DMS 273 (cell line): ENCODE results near the gene ZGPAT.
"Not testable (repeated sequence)": the region's sequence is repeated elsewhere in the genome, so short reads cannot be mapped to it uniquely, and the experiment has no call there.

Source experiments
- DNase-seq: peaks from one replicate; lab custom pipeline; 2025; ENCODE audit not compliant: unreplicated experiment; lab: John Stamatoyannopoulos, UW

The ZGPAT gene, protein sequence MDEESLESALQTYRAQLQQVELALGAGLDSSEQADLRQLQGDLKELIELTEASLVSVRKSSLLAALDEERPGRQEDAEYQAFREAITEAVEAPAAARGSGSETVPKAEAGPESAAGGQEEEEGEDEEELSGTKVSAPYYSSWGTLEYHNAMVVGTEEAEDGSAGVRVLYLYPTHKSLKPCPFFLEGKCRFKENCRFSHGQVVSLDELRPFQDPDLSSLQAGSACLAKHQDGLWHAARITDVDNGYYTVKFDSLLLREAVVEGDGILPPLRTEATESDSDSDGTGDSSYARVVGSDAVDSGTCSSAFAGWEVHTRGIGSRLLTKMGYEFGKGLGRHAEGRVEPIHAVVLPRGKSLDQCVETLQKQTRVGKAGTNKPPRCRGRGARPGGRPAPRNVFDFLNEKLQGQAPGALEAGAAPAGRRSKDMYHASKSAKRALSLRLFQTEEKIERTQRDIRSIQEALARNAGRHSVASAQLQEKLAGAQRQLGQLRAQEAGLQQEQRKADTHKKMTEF

DNA sequence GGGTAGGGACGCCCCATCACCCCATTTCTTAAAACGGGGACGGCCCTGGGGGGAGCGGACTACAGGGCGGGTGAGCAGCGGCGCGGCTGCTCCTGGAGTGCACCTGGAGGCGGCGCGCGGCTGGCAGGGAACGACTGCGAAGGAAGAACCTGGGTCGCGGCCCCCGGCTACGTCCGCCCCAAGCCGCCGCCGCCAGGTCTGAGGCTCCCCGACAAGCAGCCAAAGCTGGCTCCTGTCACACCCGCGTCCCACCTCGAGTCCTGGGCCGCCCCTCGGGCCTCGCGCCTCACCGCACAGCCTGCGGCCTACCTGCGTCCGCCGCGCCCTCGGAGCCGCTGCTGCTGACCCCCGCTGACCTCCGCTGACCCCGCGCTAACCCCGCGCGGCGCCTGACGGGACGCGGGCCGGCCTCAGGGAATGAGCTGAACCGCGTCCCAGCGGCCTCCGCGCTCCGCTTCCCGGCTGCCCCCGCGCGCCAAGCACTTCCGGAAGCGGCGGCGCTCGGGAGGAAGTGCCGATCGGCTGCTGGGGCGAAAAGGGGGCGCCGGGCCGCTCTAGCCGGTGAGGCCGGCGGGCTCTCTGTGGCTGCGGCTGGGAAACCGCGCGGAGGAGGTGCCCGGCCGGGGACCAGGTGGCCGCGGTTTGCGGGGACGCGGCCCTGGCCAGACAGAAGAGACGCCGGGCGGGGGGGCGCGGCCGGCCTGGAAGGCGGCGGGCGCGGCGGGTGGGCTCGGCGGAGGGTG, at the start of gene ZGPAT, which contains the start of gene ARFRP1:
Gene ZGPAT, plus strand, starts transcription at position 482 of the 743 bp plus-strand sequence. CDS start 542 bp downstream, outside the sequence.
Gene ARFRP1, minus strand, starts transcription at position 419 of the 743 bp plus-strand sequence. CDS start 885 bp downstream, outside the sequence.
- DNase-seq, result peak; percentile 92

DNA sequence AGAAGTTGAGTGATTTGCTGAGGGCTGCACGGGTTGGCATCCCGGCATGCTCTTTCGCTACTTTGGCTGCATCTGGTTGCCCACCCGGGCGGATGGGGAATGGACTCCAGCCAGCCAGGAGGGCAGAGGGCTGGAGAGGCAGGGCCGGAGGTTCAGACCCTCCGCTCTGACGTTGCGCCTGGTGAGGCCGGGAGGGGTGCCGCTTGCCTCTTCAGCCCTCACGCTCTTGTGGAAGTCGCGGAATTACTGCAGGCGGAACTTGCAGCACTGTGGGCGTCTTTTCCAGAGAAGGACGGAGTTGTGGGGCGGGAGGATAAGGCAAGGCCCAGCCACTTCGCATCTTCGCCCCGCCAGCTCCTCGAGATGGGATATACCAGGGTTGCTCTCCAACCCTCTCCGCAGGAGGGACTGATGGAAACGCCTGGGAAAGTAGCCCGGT, 49.1 kb upstream of the ZGPAT start:
- no peak for DNase-seq

DNA sequence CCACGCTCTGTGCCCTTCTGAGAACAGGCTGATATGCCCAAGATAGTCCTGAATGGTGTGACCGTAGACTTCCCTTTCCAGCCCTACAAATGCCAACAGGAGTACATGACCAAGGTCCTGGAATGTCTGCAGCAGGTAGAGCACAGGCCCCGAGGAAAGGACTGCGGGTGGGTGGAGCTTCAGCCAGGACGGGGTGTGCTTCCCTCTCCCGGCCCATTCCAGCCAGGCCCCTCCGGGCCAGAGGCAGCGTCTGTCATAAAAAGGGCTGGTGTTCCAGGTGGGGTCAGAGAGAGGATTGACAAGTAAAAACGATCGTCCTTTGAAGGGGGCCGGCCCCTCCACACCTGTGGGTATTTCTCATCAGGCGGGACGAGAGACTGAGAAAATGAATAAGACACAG, 48.5 kb upstream of the ZGPAT start:
- DNase-seq, result no peak

DNA sequence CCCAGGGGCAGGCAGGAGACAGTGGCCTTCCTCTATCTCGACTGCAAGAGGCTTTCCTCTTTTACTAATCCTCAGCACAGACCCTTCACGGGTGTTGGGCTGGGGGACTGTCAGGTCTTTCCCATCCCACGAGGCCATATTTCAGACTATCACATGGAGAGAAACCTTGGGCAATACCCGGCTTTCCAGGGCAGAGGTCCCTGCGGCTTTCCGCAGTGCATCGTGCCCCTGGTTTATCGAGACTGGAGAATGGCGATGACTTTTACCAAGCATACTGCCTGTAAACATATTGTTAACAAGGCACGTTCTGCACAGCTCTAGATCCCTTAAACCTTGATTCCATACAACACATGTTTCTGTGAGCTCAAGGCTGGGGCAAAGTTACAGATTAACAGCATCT, 47.7 kb upstream of the ZGPAT start:
- DNase-seq, result not testable (repeated sequence)

DNA sequence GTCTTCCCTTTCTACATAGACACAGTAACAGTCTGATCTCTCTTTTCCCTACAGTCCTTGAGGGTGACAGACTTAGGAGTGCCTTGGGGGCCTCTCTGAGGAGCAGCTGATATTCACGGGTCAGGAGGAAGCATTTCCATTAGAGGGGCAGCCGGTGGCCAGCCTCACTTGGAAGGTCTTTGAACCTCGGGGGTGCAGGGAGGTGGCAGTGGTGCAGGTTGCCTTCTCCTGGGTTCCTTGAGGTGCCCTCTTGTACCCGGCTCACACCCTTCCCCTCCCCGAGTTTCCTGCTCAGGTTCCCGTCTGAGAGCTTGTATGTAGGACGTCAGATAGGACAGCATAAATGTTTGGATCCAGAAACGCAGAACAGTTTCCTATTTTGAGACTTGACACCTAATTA, 47.2 kb upstream of the ZGPAT start:
- no peak for DNase-seq

DNA sequence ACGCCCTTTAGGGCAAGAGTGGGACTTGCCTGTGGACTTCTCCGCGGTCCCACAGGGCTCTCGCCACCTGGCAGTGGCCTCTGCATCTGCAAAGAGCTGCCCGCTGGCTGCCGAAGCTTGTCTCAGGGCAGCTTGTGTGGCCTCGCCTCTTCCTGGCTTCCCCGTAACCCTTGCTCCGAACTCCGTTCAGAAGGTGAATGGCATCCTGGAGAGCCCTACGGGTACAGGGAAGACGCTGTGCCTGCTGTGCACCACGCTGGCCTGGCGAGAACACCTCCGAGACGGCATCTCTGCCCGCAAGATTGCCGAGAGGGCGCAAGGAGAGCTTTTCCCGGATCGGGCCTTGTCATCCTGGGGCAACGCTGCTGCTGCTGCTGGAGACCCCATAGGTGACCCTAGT, 46.7 kb upstream of the ZGPAT start:
- DNase-seq, result no peak

DNA sequence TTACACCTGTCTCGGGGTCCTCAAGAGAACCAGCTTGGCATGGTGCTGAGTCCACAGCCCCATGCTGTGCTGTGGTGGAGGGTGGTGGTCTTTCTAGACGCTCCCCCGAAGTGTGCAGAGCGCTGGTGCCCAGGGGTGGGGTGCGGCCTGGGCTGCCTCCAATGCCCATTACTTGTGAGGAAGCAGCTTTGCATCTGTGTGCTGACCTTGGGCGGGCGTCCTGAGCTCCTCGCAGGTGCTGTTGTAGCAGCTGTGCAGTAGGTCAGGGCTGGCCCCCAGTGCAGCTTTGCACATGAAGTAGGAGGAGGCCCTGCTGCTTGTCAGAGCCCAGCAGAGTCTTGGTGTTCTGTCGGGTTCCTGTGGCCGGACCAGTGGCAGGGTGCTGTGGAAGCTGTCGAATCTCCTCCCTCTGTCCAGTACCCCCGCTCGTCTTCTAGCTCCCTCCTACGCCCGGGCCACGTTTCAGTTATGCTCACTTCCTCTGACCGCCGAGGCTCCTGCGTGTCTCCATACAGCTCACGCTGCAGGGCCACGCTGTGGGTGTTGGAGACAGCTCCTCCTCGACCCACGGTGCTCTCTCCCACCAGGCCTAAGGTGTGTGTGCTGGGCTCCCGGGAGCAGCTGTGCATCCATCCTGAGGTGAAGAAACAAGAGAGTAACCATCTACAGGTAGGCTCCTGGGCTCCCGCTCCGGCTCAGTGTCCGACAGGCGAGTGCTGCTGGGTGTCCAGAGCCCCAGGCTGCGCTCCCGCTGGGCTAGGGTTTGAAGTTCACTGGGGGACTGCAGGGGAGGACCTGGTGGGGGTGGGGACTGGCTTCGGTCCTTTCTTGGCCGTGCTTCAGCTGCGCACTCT, 45.7 kb upstream of the ZGPAT start:
- no peak for DNase-seq

DNA sequence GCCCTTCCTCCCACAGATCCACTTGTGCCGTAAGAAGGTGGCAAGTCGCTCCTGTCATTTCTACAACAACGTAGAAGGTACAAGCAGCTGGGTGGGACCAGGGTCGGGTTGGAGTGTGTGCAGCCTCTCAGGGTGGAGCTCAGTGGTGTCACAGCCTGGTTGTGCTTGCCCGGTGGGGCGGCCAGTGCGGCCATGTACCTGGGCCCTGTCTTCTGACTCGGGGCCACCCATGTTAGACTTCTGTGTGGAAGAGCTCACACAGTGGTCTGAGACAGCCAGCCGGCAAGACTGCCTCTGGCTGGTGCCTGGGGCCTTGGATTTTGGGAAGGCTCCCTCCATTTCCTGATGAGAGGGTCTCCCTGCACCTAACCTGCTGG, 45.0 kb upstream of the ZGPAT start:
- DNase-seq, result no peak

DNA sequence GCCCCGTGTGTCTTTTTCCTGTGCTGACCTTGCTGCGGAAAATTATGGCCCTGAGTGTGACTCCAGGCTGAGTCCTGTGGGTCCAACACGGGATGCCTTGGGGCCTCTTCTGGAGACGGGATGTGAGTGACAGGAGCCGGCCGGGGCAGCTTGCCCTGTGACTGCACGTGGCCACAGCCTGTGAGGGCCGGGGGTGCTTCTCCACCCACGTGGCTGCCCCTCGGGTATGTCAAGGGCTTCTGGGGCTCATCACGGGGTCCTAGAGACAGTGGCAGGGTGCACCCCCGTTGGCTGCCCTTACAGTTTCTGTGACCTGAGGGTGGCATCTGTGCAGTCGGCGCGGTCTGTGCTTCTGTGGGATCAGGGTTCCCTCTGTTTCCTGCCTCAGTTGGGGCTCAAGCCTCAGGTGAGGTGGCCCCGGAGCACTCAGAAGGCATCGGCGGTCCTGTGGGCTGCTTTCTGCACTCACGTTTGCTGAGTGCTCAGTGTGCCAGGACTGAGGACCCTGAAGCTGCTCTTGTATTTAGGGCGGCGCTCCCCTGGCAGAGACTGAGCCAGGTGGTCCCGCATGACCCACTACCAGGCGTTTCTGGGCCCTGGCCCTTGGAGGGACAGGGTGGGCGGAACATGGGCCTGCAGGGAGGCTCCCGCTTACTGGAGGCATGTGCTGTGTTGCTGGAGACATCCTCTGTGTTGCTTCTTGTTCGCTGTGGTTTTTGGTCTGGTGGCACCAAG, 44.3 kb upstream of the ZGPAT start:
- DNase-seq, result no peak

DNA sequence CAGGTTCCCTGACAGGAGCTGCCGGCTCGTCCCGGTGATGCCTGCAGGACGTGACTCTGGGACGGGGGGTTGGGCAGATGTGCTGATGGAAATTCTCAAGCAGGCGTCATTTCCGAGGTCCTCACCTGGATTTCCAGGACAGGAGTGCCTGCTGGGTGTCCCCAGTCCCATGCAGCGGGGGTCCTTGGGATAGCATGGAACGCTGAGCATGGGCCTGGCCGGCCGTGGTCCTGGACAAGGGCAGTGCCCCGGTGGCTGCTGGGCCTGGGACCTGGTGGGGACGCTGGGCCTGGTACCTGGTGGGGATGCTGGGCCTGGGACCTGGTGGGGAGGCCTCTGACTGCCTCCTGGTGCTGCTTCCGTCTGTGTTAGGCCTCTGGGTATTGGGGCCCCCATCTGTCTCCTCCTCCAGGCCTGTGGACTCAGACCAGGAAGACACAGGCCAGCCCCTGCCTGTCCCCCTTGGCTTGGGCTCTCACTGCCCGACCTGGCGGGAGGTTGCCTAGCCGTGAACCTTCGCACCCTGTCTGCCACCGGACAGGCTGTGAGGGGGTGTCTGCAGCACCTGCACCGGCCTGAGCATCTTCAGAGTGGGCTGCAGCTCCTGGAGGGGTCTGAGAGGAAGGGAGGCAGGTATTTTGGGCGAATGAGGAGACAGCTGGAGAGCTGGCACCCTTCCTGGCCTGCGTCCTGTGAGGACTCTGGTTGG, 43.5 kb upstream of the ZGPAT start:
- no peak for DNase-seq

DNA sequence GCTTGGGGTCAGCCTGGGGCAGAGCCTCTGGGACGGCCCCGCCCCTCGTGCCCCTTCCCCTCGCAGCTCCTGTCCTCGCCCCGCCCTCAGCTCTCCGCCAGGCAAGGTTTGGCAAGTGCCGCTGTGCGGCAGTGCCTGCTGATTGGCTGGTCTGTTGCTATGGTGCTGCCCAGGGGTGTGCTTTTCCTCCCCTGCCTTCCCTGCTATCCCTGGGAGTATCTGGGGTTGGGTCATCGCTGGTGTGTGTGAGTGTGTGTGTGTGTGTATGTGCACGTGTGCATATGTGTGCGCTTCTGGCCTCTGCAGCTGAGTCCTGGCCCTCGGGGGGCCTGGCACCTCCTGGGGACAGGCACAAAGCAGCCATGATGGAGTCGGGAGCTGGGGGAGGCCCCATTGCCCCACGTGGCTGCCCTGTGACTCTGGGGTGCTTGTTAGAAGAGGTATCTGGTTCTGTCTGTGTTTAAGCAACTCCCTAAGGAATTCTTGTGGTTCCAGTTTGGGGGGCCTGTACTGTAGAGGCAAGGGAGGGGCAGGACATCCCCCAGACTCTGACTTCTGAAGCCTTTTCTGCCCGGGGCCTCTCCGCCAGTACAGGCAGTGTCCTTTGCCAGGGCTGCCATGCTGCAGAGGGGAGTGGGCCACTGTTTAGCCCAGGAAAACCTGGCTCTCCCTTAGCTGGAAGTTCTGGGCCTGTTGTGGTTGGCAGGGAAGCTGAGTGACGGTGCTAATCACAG, 42.8 kb upstream of the ZGPAT start:
- DNase-seq, result peak; percentile 48

DNA sequence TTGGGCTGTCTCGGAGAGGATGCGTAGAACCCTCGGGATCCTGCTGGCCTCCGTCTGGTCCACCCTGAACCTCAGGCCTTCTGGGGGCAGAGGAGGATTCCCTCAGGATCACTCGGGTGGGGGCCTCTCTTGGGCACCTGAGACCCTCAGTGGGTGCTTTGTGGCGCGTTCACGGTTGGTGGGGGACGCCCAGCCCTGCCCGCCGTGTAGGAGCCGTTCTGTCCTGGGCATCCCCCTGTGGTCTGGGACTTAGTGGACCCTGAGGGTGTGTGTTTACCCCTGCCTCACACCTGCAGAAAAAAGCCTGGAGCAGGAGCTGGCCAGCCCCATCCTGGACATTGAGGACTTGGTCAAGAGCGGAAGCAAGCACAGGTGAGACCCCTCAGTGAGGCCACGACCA, 42.1 kb upstream of the ZGPAT start:
- no peak for DNase-seq

DNA sequence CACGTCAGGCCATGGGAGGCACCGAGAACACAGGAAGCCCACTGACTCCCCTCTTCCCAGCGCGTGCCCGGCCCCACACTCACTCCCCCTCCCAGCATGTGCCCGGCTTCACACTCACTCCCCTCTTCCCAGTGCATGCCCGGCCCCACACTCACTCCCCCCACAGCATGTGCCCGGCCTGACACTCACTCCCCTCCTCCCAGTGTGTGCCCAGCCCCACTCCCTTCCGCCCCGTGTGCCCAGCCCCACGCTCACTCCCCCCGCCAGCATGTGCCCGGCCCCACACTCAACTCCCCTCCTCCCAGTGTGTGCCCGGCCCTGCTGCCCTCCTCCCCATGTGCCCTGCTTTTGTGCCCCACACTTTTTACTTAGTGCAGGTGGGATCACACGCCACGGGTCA, 40.0 kb upstream of the ZGPAT start:
- DNase-seq, result no peak

DNA sequence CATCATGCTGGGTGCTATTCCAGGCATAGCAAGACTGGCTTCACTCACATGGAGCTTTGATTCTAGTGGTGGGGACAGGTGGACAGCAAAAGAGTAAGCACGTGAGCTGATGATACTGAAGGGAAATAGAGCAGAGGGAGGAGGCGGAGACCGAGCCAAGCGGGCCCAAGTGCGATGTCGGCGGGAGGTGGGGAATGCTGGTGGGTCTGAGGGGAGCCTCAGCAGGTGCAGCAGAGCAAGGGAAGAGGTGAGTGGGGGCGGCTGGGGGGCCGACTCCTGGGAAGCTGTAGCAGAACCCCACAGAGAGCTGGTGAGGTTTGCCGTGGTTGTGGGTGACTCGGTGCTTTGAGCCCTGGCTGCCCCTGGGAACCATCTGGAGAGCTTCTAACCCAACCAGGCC, 39.5 kb upstream of the ZGPAT start:
- DNase-seq, result no peak

DNA sequence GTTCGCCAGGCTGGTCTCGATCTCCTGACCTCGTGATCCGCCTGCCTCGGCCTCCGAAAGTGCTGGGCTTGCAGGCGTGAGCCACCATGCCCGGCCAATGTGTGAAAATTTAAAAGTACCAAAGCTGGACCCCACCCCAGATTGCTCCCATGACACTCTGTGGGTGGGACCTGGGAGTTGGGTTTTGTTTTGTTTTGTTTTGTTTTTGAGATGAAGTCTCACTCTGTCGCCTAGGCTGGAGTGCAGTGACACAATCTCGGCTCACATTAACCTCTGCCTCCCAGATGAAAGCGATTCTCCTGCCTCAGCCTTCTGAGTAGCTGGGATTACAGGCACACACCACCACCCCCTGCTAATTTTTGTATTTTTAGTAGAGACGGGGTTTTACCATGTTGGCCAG, 36.1 kb upstream of the ZGPAT start:
- DNase-seq, result not testable (repeated sequence)

DNA sequence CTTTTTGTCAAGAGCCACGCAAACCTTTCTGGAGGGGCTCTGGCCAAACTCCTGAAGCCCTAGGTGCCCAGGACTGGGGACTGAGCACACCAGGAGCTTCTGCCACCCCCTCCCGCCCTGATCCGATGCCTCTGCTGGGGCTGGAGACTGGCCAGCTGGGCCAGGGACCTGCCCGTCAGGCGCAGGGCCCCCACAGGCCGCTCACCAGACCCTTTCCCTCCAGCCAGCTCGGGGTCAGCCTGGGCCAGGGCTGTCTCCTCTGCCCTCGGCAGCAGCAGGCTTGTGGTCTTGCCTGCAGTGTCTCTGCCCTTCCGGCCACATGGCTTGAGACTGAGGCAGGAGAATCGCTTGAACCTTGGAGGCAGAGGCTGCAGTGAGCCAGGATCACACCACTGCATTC, 35.2 kb upstream of the ZGPAT start:
- no peak for DNase-seq

DNA sequence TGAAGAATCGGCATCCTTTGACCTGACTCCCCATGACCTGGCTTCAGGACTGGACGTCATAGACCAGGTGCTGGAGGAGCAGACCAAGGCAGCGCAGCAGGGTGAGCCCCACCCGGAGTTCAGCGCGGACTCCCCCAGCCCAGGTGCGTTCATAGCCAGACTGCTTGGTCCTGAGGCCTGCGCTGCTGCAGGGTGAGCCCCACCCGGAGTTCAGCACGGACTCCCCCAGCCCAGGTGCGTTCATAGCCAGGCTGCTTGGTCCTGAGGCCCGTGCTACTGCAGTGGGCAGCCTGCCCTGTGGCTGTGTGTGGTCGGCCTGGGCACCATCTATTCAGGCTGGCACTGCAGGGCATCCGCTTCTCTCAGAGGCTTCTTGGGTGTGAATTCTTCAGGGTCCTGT, 33.9 kb upstream of the ZGPAT start:
- no peak for DNase-seq

DNA sequence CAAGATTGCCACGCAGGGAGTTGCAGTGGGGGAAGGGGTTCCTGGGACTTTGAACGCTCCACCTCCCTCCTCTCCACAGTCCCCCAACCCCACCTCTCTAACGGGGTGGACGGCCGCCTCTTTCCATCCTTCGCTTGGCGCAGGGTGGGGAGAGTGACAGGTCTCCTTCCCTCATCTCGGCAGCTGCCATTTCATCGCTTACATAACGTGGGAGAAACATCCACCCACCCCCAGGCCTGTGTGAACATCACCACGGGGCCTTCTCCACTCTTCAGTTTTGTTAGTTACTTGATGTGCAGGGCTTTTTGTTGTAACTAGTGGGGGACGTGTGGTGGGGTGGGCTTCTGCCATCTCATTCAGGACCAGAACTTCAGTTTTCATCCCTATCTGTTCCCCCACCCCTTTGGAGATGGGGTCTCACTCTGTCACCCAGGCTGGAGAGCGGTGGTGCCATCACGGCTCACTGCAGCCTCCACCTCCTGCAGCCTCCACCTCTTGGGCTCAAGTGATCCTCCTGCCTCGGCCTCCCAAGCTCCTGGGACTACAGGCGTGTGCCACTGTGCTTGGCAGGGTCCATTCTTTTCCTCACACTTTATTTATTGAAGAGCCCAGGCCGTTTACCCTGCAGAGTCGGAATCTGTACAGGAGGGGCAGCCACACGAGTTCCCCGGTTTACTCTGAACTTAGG, 32.0 kb upstream of the ZGPAT start:
- DNase-seq, result no peak

DNA sequence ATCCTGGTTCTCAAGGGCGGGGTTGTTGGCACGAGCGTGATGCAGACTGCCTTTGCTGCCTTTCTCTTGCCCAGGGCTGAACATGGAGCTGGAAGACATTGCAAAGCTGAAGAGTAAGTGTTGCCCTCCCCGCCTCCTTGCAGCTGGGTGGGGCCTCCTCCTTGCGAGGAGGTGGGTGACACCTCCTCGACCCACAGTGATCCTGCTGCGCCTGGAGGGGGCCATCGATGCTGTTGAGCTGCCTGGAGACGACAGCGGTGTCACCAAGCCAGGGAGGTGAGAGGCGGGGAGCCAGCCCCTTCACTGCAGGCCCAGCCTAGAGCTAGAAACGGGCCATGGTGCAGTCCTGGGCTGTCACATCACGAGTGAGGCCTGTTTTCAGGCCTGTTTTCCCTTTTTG, 29.8 kb upstream of the ZGPAT start:
- no peak for DNase-seq
